SKM-1 treated with dmso at 0.1 percent for 144 hours (cell line): ENCODE measurements around the gene DNMT3A.

Experiments used
- DNase-seq: peaks from one replicate; lab custom pipeline; 2025; ENCODE audit not compliant: unreplicated experiment; lab: John Stamatoyannopoulos, UW

Gene DNMT3A

GRCh38 chr2:25328152-25329085, 13.3 kb downstream of the DNMT3A start:
- DNase-seq: no peak

GRCh38 chr2:25326326-25327013, 15.3 kb downstream of the DNMT3A start:
- no peak for DNase-seq

- no peak for DNase-seq
These were observed 16.7 kb downstream of the DNMT3A start for GRCh38 chr2:25324905-25325592.

GRCh38 chr2:25324251-25324650, 17.5 kb downstream of the DNMT3A start:
- no peak for DNase-seq

- DNase-seq: no peak
These were observed 18.0 kb downstream of the DNMT3A start for GRCh38 chr2:25323610-25324189.

- DNase-seq: no peak
These were observed 18.6 kb downstream of the DNMT3A start for GRCh38 chr2:25323042-25323514.

- DNase-seq: no peak
These were observed 19.4 kb downstream of the DNMT3A start for GRCh38 chr2:25322312-25322711.

GRCh38 chr2:25320077-25320476, 21.6 kb downstream of the DNMT3A start:
- DNase-seq: no peak

- peak; percentile 97 for DNase-seq
These were observed 25.6 kb downstream of the DNMT3A start for GRCh38 chr2:25316101-25316500.

GRCh38 chr2:25315316-25315680, 26.4 kb downstream of the DNMT3A start:
- no peak for DNase-seq

GRCh38 chr2:25314514-25315315, 27.0 kb downstream of the DNMT3A start:
- peak; percentile 59 for DNase-seq

- DNase-seq: no peak
These were observed 27.8 kb downstream of the DNMT3A start for GRCh38 chr2:25313711-25314513.

- DNase-seq: no peak
These were observed 28.6 kb downstream of the DNMT3A start for GRCh38 chr2:25312958-25313710.

GRCh38 chr2:25311865-25312575, 29.7 kb downstream of the DNMT3A start:
- no peak for DNase-seq

- no peak for DNase-seq
These were observed 30.5 kb downstream of the DNMT3A start for GRCh38 chr2:25310965-25311864.

GRCh38 chr2:25310709-25310964, 31.1 kb downstream of the DNMT3A start:
- DNase-seq: no peak

GRCh38 chr2:25309402-25309801, 32.3 kb downstream of the DNMT3A start:
- DNase-seq: peak; percentile 29
